Measurements from ENCODE around the gene SESN3.
"Not testable (repeated sequence)": the region's sequence is repeated elsewhere in the genome, so short reads cannot be mapped to it uniquely, and the experiment has no call there.

Gene SESN3

GRCh38 chr11:95231127-95231880, at the start of gene SESN3:
Gene SESN3 (minus strand): TSS chr11:95231202. CDS start chr11:95230860, 342 bp downstream.
- DNase-seq, result peak; percentile 99

- no peak for DNase-seq
These were observed 49.2 kb upstream of the SESN3 start for GRCh38 chr11:95279921-95280868.

GRCh38 chr11:95277868-95278267, 46.9 kb upstream of the SESN3 start:
- no peak for DNase-seq

GRCh38 chr11:95276139-95276538, 45.1 kb upstream of the SESN3 start:
- no peak for DNase-seq

- not testable (repeated sequence) for DNase-seq
These were observed 42.6 kb upstream of the SESN3 start for GRCh38 chr11:95273618-95274017.

- DNase-seq, result no peak
These were observed 38.2 kb upstream of the SESN3 start for GRCh38 chr11:95269036-95269819.

GRCh38 chr11:95268391-95268790, 37.4 kb upstream of the SESN3 start:
- no peak for DNase-seq

GRCh38 chr11:95267601-95268213, 36.7 kb upstream of the SESN3 start:
- DNase-seq, result no peak

- peak; percentile 8 for DNase-seq
These were observed 35.9 kb upstream of the SESN3 start for GRCh38 chr11:95266751-95267374.

- DNase-seq, result no peak
These were observed 33.9 kb upstream of the SESN3 start for GRCh38 chr11:95264881-95265280.

GRCh38 chr11:95262994-95263765, 32.2 kb upstream of the SESN3 start:
- no peak for DNase-seq

GRCh38 chr11:95257456-95257971, 26.5 kb upstream of the SESN3 start:
- DNase-seq, result no peak

- DNase-seq, result no peak
These were observed 25.3 kb upstream of the SESN3 start for GRCh38 chr11:95256321-95256779.

GRCh38 chr11:95255251-95256145, 24.5 kb upstream of the SESN3 start:
- DNase-seq, result peak; percentile 82

- DNase-seq, result no peak
These were observed 23.7 kb upstream of the SESN3 start for GRCh38 chr11:95254716-95255115.

GRCh38 chr11:95254131-95254704, 23.2 kb upstream of the SESN3 start:
- peak; percentile 93 for DNase-seq

- DNase-seq, result no peak
These were observed 22.1 kb upstream of the SESN3 start for GRCh38 chr11:95253141-95253540.

GRCh38 chr11:95252586-95252985, 21.6 kb upstream of the SESN3 start:
- DNase-seq, result no peak

- DNase-seq, result not testable (repeated sequence)
These were observed 20.9 kb upstream of the SESN3 start for GRCh38 chr11:95251896-95252295.

Data from NCI-H1436 (cell line).